GM12864 (cell line): ENCODE measurements around the gene ZNF286A.
"Not testable (repeated sequence)": the region's sequence is repeated elsewhere in the genome, so short reads cannot be mapped to it uniquely, and the experiment has no call there.

ENCODE experiments used
- DNase-seq: peaks from one replicate; pipeline ENCODE4 v3.0.0-alpha.2; 2011; ENCODE audit warnings: low read depth
- H3K4me3 ChIP-seq: 2 replicates; pipeline ENCODE4 v1.5.1; 2011; ENCODE audit warnings: mild to moderate bottlenecking, low read depth, low read length, control low read depth
- TF ChIP-seq, protein P1 (sequence below): IDR thresholded peaks from 2 replicates; pipeline ENCODE4 v1.5.1; 2011; ENCODE audit warnings: low read depth, mild to moderate bottlenecking, moderate library complexity, low read length, control low read depth, inconsistent platforms; ENCODE audit errors: missing control alignments

Gene ZNF286A

GRCh38 chr17:15738066-15738465 lies 38.5 kb downstream of the ZNF286A start:
- TF ChIP-seq, protein P1, sequence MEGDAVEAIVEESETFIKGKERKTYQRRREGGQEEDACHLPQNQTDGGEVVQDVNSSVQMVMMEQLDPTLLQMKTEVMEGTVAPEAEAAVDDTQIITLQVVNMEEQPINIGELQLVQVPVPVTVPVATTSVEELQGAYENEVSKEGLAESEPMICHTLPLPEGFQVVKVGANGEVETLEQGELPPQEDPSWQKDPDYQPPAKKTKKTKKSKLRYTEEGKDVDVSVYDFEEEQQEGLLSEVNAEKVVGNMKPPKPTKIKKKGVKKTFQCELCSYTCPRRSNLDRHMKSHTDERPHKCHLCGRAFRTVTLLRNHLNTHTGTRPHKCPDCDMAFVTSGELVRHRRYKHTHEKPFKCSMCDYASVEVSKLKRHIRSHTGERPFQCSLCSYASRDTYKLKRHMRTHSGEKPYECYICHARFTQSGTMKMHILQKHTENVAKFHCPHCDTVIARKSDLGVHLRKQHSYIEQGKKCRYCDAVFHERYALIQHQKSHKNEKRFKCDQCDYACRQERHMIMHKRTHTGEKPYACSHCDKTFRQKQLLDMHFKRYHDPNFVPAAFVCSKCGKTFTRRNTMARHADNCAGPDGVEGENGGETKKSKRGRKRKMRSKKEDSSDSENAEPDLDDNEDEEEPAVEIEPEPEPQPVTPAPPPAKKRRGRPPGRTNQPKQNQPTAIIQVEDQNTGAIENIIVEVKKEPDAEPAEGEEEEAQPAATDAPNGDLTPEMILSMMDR: no peak
- H3K4me3 ChIP-seq: no peak overlapping the region
- no peak for DNase-seq

- H3K4me3 ChIP-seq, DNase-seq: not testable (repeated sequence)
Measured at GRCh38 chr17:15739259-15739658, 39.7 kb downstream of the ZNF286A start.

GRCh38 chr17:15740041-15740440 lies 40.5 kb downstream of the ZNF286A start:
- DNase-seq, H3K4me3 ChIP-seq: not testable (repeated sequence)

- H3K4me3 ChIP-seq: no peak overlapping the region
- no peak for DNase-seq
- TF ChIP-seq, protein P1: no peak
Measured at GRCh38 chr17:15740570-15741120, 41.1 kb downstream of the ZNF286A start.

DNA sequence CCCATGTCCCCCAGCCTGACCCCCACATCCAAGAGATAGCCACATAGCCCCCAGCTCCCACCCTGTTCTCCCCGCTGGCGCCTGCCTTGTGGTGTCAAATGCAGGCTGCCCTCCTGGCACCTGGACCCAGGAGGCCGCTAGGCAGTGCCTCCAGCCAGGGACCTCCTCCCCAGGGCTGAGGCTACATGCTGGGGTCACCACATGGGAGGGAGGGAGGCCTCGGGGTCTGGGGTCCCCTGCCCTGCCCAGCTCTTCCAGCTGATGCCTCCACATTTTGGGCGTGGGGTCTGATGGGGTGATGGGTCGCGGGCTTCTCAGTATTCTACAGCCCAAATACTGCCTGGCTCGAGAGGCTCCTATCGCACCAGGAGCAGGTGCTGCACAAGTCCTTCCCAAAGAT lies 42.1 kb downstream of the ZNF286A start:
- DNase-seq: no peak
- TF ChIP-seq, protein P1: no peak
- H3K4me3 ChIP-seq: no peak overlapping the region

GRCh38 chr17:15742051-15742795 lies 42.7 kb downstream of the ZNF286A start:
- no peak overlapping the region for H3K4me3 ChIP-seq
- TF ChIP-seq, protein P1: no peak
- DNase-seq: no peak

- TF ChIP-seq, protein P1: no peak
- H3K4me3 ChIP-seq: no peak overlapping the region
- no peak for DNase-seq
Measured at GRCh38 chr17:15742921-15743320, 43.4 kb downstream of the ZNF286A start.

- no peak for DNase-seq
- TF ChIP-seq, protein P1: no peak
- H3K4me3 ChIP-seq: no peak overlapping the region
Measured at GRCh38 chr17:15744074-15744676, 44.6 kb downstream of the ZNF286A start.
